Measurements from ENCODE around the gene TRAM2. TPM values are rescaled to one million over a fixed set of nuclear protein-coding genes. Genes with fewer than 3 reads are reported as not detected.

TRAM2 gene
- total and polyA plus RNA-seq, 2 of the 13 experiments (the other 11 are each of a cell fraction or from before 2014, with no cell fraction given), result 49.1 to 72.5 TPM

- TF ChIP-seq, protein P1, sequence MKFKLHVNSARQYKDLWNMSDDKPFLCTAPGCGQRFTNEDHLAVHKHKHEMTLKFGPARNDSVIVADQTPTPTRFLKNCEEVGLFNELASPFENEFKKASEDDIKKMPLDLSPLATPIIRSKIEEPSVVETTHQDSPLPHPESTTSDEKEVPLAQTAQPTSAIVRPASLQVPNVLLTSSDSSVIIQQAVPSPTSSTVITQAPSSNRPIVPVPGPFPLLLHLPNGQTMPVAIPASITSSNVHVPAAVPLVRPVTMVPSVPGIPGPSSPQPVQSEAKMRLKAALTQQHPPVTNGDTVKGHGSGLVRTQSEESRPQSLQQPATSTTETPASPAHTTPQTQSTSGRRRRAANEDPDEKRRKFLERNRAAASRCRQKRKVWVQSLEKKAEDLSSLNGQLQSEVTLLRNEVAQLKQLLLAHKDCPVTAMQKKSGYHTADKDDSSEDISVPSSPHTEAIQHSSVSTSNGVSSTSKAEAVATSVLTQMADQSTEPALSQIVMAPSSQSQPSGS (CRISPR knock-in tag; IDR thresholded peaks at IDR 0.05), result no peak
- TF ChIP-seq NR2F6 (IDR thresholded peaks at IDR 0.05) (peak; percentile 44; the same call in 1 of the 2 replicates), NR2F6 (CRISPR knock-in tag; IDR thresholded peaks at IDR 0.05) (peak; percentile 40; the same call in 1 of the 2 replicates), FOXO4 (CRISPR knock-in tag; conservative IDR thresholded peaks at IDR 0.05) (0 out of 2 replicates have a peak, but pooled peaks have one; percentile 61), ZNF687 (CRISPR knock-in tag; IDR thresholded peaks at IDR 0.05) (peak; percentile 25; the same call in 1 of the 2 replicates), MXD4 (CRISPR knock-in tag; IDR thresholded peaks at IDR 0.05) (no peak), NCOA2 (CRISPR knock-in tag; IDR thresholded peaks at IDR 0.05) (no peak)
- TF ChIP-seq, protein P2, sequence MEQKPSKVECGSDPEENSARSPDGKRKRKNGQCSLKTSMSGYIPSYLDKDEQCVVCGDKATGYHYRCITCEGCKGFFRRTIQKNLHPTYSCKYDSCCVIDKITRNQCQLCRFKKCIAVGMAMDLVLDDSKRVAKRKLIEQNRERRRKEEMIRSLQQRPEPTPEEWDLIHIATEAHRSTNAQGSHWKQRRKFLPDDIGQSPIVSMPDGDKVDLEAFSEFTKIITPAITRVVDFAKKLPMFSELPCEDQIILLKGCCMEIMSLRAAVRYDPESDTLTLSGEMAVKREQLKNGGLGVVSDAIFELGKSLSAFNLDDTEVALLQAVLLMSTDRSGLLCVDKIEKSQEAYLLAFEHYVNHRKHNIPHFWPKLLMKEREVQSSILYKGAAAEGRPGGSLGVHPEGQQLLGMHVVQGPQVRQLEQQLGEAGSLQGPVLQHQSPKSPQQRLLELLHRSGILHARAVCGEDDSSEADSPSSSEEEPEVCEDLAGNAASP (CRISPR knock-in tag; IDR thresholded peaks at IDR 0.05; ENCODE audit: borderline replicate concordance), result no peak
Observed at GRCh38 chr6:52522151-52522626, 54.7 kb downstream of the TRAM2 start (continued).

Data from HepG2 (cell line).